HepG2 (cell line): Measurements from ENCODE around the gene EPS8. TPM values are rescaled to one million over a fixed set of nuclear protein-coding genes. Genes with fewer than 3 reads are reported as not detected.

Experiments
- ATAC-seq: fragments of 200-7000 bp; cut with Tn5 transposase; 3 replicates; pipeline ENCODE4 v1.9.1; 2020; ENCODE audit warnings: mild to moderate bottlenecking, moderate library complexity
- BruUV-seq: library from RNA; stranded (reverse); fragments of 400-500 nt; replicated peaks from 2 replicates; lab custom pipeline; 2021; lab: Mats Ljungman, UMichigan
- CTCF ChIA-PET: fragments of 300-600 bp; formaldehyde crosslinking; extraction: SDS; loops from one replicate; lab custom pipeline; 2021; ENCODE audit warnings: low total read pairs, inconsistent platforms, low intra/inter-chr PET ratio; lab: Yijun Ruan, JAX
- POLR2A ChIA-PET: fragments of 350-600 bp; sonication (Branson Sonifier 250); formaldehyde crosslinking; loops from one replicate; lab custom pipeline; 2020; ENCODE audit warnings: antibody characterized with exemption, inconsistent platforms; lab: Yijun Ruan, JAX
- DNase-seq: peaks from one replicate; pipeline ENCODE4 v3.0.0-alpha.2; 2015; ENCODE audit warnings: low spot score
- FAIRE-seq: peaks from 3 replicates; lab custom pipeline; 2011; peaks lifted over from hg19 to GRCh38; lab: Jason Lieb, UNC
- H2AFZ ChIP-seq: one replicate; pipeline ENCODE4 v1.6.1; 2011; ENCODE audit warnings: low read length, inconsistent platforms
- H3K27ac ChIP-seq: fragments of 300-600 bp; 3 replicates; pipeline ENCODE4 v1.8.0; 2011; ENCODE audit warnings: mixed run types, mild to moderate bottlenecking, mixed read lengths, low read length, inconsistent platforms; ENCODE audit not compliant: insufficient read depth; ENCODE audit errors: extremely low read length
- H3K27me3 ChIP-seq, 2 experiments: fragments of 200-600 bp in 1 of 2; 2 replicates in 1 of 2; 3 replicates in 1 of 2; pipeline versions ENCODE4 v1.6.0 to v1.8.0; 2011; ENCODE audit warnings: low read length in 2 of 2, mild to moderate bottlenecking in 2 of 2, moderate library complexity in 2 of 2, inconsistent platforms in 1 of 2; ENCODE audit not compliant: insufficient read depth in 2 of 2, control insufficient read depth in 1 of 2
- H3K36me3 ChIP-seq, 2 experiments: fragments of 200-600 bp in 1 of 2; replicated peaks in 1 of 2; 2 replicates in 1 of 2; 3 replicates in 1 of 2; pipeline versions ENCODE4 v1.5.1 to v1.8.0; 2011; ENCODE audit warnings: low read length in 2 of 2, inconsistent platforms in 1 of 2; ENCODE audit not compliant: insufficient read depth in 2 of 2, control insufficient read depth in 1 of 2
- H3K4me1 ChIP-seq: 2 replicates; pipeline ENCODE4 v1.5.1; 2012; ENCODE audit warnings: low read length, inconsistent platforms; ENCODE audit not compliant: insufficient read depth
- H3K4me2 ChIP-seq: 2 replicates; pipeline ENCODE4 v1.6.0; 2011; ENCODE audit warnings: low read depth, low read length, inconsistent platforms
- H3K4me3 ChIP-seq, 3 experiments: fragments of 200-600 bp in 1 of 3; sonication (generic), shearing (Covaris generic) in 1 of 3; replicated peaks in 1 of 3; 2 replicates each; pipeline ENCODE4 v1.5.1; 2011 to 2016; ENCODE audit warnings: low read length in 3 of 3, inconsistent platforms in 2 of 3, low read depth in 2 of 3, mild to moderate bottlenecking in 2 of 3, control low read depth in 1 of 3, mixed read lengths in 1 of 3; ENCODE audit not compliant: insufficient read depth in 1 of 3
- H3K79me2 ChIP-seq: one replicate; pipeline ENCODE4 v1.6.1; 2011; ENCODE audit warnings: low read length, inconsistent platforms; ENCODE audit not compliant: insufficient read depth
- H3K9ac ChIP-seq: 2 replicates; pipeline ENCODE4 v1.6.0; 2011; ENCODE audit warnings: mild to moderate bottlenecking, low read depth, low read length, inconsistent platforms; ENCODE audit not compliant: insufficient read depth
- H3K9me3 ChIP-seq: 2 replicates; pipeline ENCODE4 v1.5.1; 2012; ENCODE audit warnings: mild to moderate bottlenecking, low read length
- H4K20me1 ChIP-seq: 2 replicates; pipeline ENCODE4 v1.6.0; 2011; ENCODE audit warnings: inconsistent platforms, mild to moderate bottlenecking, low read length, moderate library complexity; ENCODE audit not compliant: insufficient read depth
- AHR ChIP-seq: IDR thresholded peaks from 2 replicates; pipeline ENCODE4 v1.6.1; 2018; ENCODE audit warnings: missing genetic modification reagents, missing compliant biosample characterization
- KLF6 ChIP-seq: IDR thresholded peaks from 2 replicates; pipeline ENCODE4 v1.8.0; 2016; ENCODE audit warnings: missing biosample characterization, missing genetic modification reagents
- MZF1 ChIP-seq: sonication (generic); formaldehyde crosslinking; IDR thresholded peaks from 2 replicates; pipeline ENCODE4 v1.8.1; 2023; ENCODE audit warnings: mild to moderate bottlenecking, missing genetic modification reagents, borderline replicate concordance
- SIX1 ChIP-seq: sonication (generic); formaldehyde crosslinking; IDR thresholded peaks from 2 replicates; pipeline ENCODE4 v1.4.0; 2020; ENCODE audit warnings: missing genetic modification reagents, borderline replicate concordance
- SRY ChIP-seq: sonication (generic); formaldehyde crosslinking; IDR thresholded peaks from 2 replicates; pipeline ENCODE4 v1.8.0; 2022; ENCODE audit warnings: mild to moderate bottlenecking, missing genetic modification reagents
- SUZ12 ChIP-seq: fragments of 150-350 bp; IDR thresholded peaks from 2 replicates; pipeline ENCODE4 v1.6.1; 2014; ENCODE audit warnings: low read depth, low read length
- TEAD2 ChIP-seq: sonication (generic); formaldehyde crosslinking; IDR thresholded peaks from 2 replicates; pipeline ENCODE4 v1.9.0; 2021; ENCODE audit warnings: missing genetic modification reagents
- ZNF121 ChIP-seq: sonication (generic); formaldehyde crosslinking; IDR thresholded peaks from 2 replicates; pipeline ENCODE4 v1.5.0; 2020; ENCODE audit warnings: mild to moderate bottlenecking, missing genetic modification reagents
- ZNF30 ChIP-seq: sonication (generic); formaldehyde crosslinking; IDR thresholded peaks from 2 replicates; pipeline ENCODE4 v1.5.0; 2020; ENCODE audit warnings: mild to moderate bottlenecking, missing genetic modification reagents
- ZNF33A ChIP-seq: sonication (generic); formaldehyde crosslinking; IDR thresholded peaks from 2 replicates; pipeline ENCODE4 v1.5.1; 2020; ENCODE audit warnings: missing genetic modification reagents, mild to moderate bottlenecking, moderate library complexity, borderline replicate concordance
- ZNF772 ChIP-seq: sonication (generic); formaldehyde crosslinking; IDR thresholded peaks from 2 replicates; pipeline ENCODE4 v1.5.0; 2020; ENCODE audit warnings: mild to moderate bottlenecking, missing genetic modification reagents
- ZZZ3 ChIP-seq: sonication (generic); formaldehyde crosslinking; IDR thresholded peaks from 2 replicates; pipeline ENCODE4 v1.4.0; 2020; ENCODE audit warnings: missing genetic modification reagents, mild to moderate bottlenecking, borderline replicate concordance
- WGBS: methylation state at CpG from one replicate; pipeline ENCODE4 v1.1.6; 2017; ENCODE audit warnings: low lambda C conversion rate; 5-methylcytosine and 5-hydroxymethylcytosine counted together
- in situ Hi-C: cut with HindIII; loops from 2 replicates; pipeline ENCODE4 v1.10.0; 2017; ENCODE audit warnings: low pct_unique_long_range_greater_than_20kb; ENCODE audit not compliant: extremely low pct_ligation_motif_present
- intact Hi-C: fragments of 100-400 bp; cut with micrococcal nuclease; formaldehyde crosslinking; loops from one replicate; pipeline ENCODE4 v1.10.0; 2022; ENCODE audit not compliant: unreplicated experiment
- polyA plus RNA-seq, 8 experiments: library from polyadenylated mRNA; depleted of rRNA in 3 of 8; stranded (reverse) in 7 of 8; unstranded in 1 of 8; fragments of >200 nt; fragmentation: Illumina TruSeq in 4 of 8; extraction: Trizol in 4 of 8; gene quantifications; 2 replicates each; pipeline versions ENCODE4 v1.2.1 to v1.2.3, GENCODE V29; 2011 to 2016; ENCODE audit warnings: low read depth in 4 of 8, missing spikeins in 1 of 8, mixed read lengths in 1 of 8; ENCODE audit not compliant: insufficient read depth in 1 of 8
- total RNA-seq, 5 experiments: library from RNA; depleted of rRNA; stranded (reverse); fragments of >200 nt; fragmentation: Illumina TruSeq; extraction: Trizol; gene quantifications; 2 replicates each; pipeline ENCODE4 v1.2.3, GENCODE V29; 2016; ENCODE audit warnings: low read depth in 1 of 5
- TF ChIP-seq, protein P1 (sequence below): sonication (generic); formaldehyde crosslinking; IDR thresholded peaks from 2 replicates; pipeline ENCODE4 v1.5.0; 2020; ENCODE audit warnings: missing genetic modification reagents
- TF ChIP-seq, protein P2 (sequence below): sonication (generic); formaldehyde crosslinking; IDR thresholded peaks from 2 replicates; pipeline ENCODE4 v1.5.1; 2020; ENCODE audit warnings: missing genetic modification reagents, mild to moderate bottlenecking, borderline replicate concordance
- TF ChIP-seq, protein P3 (sequence below): sonication (generic); formaldehyde crosslinking; IDR thresholded peaks from 2 replicates; pipeline ENCODE4 v1.4.0; 2020; ENCODE audit warnings: missing genetic modification reagents, mild to moderate bottlenecking, borderline replicate concordance
- TF ChIP-seq, protein P4 (sequence below): sonication (generic); formaldehyde crosslinking; IDR thresholded peaks from 2 replicates; pipeline ENCODE4 v1.8.1; 2022; ENCODE audit warnings: mild to moderate bottlenecking, missing genetic modification reagents

Gene EPS8
- total and polyA plus RNA-seq, 2 of the 13 experiments (the other 11 are each of a cell fraction or from before 2014, with no cell fraction given): 37.1 to 43.4 TPM

DNA sequence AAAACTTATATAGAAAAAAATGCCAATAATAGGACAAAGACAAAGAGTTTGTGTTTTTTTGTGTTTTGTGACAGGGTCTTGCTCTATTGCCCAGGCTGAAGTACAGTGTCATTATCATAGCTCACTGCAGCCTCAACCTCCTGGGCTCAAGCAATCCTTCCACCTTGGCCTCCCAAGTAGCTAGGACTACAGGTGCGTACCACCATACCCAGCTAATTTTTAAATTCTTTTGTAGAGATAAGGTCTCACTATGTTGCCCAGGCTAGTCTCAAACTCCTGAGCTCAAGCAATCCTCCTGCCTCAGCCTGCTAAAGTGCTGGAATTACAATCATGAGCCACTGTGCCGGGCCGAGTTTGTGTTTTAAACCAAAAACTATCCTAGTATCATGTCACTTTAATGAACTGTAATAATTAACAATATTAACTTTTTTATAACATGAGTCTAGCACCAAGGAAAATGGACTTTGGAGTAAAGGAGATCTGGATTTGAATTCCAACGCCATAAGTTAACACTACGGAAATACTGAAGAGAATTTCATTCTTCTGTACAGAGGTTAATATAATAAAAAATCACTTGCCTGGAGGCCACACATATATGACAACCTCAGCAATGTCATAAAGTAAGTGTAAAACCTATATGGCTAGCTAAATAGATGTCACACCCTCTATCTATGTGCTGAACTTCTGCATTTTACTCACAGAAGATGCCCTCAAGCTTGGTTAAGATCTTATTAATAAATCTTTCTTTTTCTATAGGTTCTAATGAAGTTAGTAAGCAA, 53.2 kb downstream of the EPS8 start:
- no peak for DNase-seq
- no TSS peak for BruUV-seq

DNA sequence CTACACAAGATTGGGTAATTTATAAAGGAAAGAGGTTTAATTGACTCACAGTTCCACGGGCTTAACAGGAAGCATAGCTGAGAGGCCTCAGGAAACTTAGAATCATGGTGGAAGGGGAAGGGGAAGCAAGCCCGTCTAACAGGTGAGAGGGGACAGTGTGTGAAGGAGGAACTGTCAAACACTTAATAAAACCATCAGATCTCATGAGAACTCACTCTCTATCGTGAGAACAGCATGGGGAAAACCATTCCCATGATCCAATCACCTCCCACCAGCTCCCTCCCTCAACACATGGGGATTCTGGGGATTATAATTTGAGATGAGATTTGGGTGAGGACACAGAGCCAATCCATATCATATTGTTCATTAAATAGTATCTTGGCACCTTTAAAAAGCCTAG, 56.1 kb downstream of the EPS8 start:
- in situ Hi-C loops (no loop called here), intact Hi-C loops (no loop called here)
- Histone ChIP-seq H3K79me2 (peaks cover 39% of the 10 kb centered on the region), H3K9ac (no peak overlapping the region), H4K20me1 (no peaks in the 10 kb centered on the region), H3K4me2 (peak overlapping the region; percentile 38), H3K27ac (peak overlapping the region; percentile 37), H3K27me3 (no peaks in the 10 kb centered on the region), H3K9me3 (no peaks in the 10 kb centered on the region), H3K36me3 (no peaks in the 10 kb centered on the region), H3K4me1 (peaks cover 28% of the 10 kb centered on the region), H2AFZ (no peak overlapping the region), H3K4me3 (peak overlapping the region in 1 of 3 experiments; percentile 14; a peak in 1 of 6 replicates)
- 79% methylated on average over 3 of the region's 3 CpGs for WGBS
- no peak; the same call in 2 of the 3 replicates for ATAC-seq
- CTCF ChIA-PET: no interaction called here
- TF ChIP-seq AHR (CRISPR knock-in tag): no peak
- TF ChIP-seq, protein P1, sequence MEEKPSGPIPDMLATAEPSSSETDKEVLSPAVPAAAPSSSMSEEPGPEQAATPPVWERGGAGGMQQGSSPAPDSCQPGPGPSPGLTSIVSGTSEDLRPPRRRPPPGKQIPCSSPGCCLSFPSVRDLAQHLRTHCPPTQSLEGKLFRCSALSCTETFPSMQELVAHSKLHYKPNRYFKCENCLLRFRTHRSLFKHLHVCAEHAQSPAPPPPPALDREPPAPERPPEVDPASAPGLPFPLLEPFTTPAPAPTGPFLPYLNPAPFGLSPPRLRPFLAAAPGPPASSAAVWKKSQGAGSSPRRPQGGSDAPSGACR: no peak
- no peak for TF ChIP-seq ZNF772 (CRISPR knock-in tag)
- no peak for TF ChIP-seq TEAD2 (CRISPR knock-in tag)
- TF ChIP-seq, protein P2, sequence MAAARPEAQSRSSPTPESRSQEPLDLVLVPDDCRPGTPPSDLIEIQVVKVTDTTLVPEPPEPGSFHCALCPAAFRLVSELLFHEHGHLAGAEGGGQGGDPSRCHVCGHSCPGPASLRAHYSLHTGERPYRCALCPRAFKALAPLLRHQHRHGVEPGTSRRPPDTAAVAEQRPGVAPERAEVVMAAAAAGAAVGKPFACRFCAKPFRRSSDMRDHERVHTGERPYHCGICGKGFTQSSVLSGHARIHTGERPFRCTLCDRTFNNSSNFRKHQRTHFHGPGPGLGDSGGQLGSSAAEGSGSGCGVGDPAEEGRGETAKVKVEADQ (CRISPR knock-in tag): no peak
- TF ChIP-seq, protein P3, sequence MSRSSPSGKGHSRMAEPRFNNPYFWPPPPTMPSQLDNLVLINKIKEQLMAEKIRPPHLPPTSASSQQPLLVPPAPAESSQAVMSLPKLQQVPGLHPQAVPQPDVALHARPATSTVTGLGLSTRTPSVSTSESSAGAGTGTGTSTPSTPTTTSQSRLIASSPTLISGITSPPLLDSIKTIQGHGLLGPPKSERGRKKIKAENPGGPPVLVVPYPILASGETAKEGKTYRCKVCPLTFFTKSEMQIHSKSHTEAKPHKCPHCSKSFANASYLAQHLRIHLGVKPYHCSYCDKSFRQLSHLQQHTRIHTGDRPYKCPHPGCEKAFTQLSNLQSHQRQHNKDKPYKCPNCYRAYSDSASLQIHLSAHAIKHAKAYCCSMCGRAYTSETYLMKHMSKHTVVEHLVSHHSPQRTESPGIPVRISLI (CRISPR knock-in tag): no peak
- no peak for TF ChIP-seq ZNF33A (CRISPR knock-in tag)
- no peak for TF ChIP-seq ZZZ3 (CRISPR knock-in tag)
- TF ChIP-seq ZNF30 (CRISPR knock-in tag): no peak
- TF ChIP-seq SRY (CRISPR knock-in tag): no peak
- TF ChIP-seq, protein P4, sequence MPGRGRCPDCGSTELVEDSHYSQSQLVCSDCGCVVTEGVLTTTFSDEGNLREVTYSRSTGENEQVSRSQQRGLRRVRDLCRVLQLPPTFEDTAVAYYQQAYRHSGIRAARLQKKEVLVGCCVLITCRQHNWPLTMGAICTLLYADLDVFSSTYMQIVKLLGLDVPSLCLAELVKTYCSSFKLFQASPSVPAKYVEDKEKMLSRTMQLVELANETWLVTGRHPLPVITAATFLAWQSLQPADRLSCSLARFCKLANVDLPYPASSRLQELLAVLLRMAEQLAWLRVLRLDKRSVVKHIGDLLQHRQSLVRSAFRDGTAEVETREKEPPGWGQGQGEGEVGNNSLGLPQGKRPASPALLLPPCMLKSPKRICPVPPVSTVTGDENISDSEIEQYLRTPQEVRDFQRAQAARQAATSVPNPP (CRISPR knock-in tag): no peak
- TF ChIP-seq SIX1 (CRISPR knock-in tag): no peak
- TF ChIP-seq KLF6 (CRISPR knock-in tag): no peak
- DNase-seq: no peak
- no peak for FAIRE-seq
- no TSS peak for BruUV-seq
- POLR2A ChIA-PET: interaction anchor here (0.9 to 1.0 kb wide), 2 partner anchors 20 to 48 kb away, joined by 3 to 4 read pairs; no protein-coding TSS in a partner anchor

More for the DNA sequence above, 53.2 kb downstream of the EPS8 start:
- H2AFZ ChIP-seq: no peak overlapping the region
- H3K27me3 ChIP-seq: no peaks in the 10 kb centered on the region
- H3K4me2 ChIP-seq: no peak overlapping the region
- ChIA-PET POLR2A (no interaction called here), CTCF (no interaction called here)
- H4K20me1 ChIP-seq: no peaks in the 10 kb centered on the region
- no peak overlapping the region for H3K4me3 ChIP-seq
- TF ChIP-seq ZNF121 (peak; percentile 66), SUZ12 (no peak), MZF1 (no peak)
- peaks cover 52% of the 10 kb centered on the region for H3K79me2 ChIP-seq
- intact Hi-C loops (no loop called here), in situ Hi-C loops (no loop called here)
- H3K27ac ChIP-seq: no peak overlapping the region
- no peak overlapping the region for H3K9ac ChIP-seq
- ATAC-seq (no peak), FAIRE-seq (no peak)
- H3K36me3 ChIP-seq: peaks cover 0 to 1% of the 10 kb centered on the region in 2 experiments; a peak in 1 of 5 replicates
- H3K4me1 ChIP-seq: peaks cover 20% of the 10 kb centered on the region
- no peaks in the 10 kb centered on the region for H3K9me3 ChIP-seq
- WGBS: 94% methylated on average over 5 of the region's 5 CpGs
